ENCODE data around the gene LRRC32.

Gene LRRC32

GRCh38 chr11:76631566-76632308 lies 38.8 kb downstream of the LRRC32 start:
- Histone ChIP-seq H2AFZ (ENCODE audit: low read depth) (no peak overlapping the region), H3K27me3 (ENCODE audit: insufficient read depth, low read depth) (no peaks in the 10 kb centered on the region), H3K79me2 (ENCODE audit: insufficient read depth, low read depth) (no peaks in the 10 kb centered on the region), H3K36me3 (ENCODE audit: insufficient read depth) (no peaks in the 10 kb centered on the region), H3K9ac (no peak overlapping the region), H3K4me1 (ENCODE audit: low read depth, poor library complexity, severe bottlenecking) (peaks cover 35% of the 10 kb centered on the region), H3K27ac (no peak overlapping the region), H3K4me2 (no peak overlapping the region), H3K4me3 (IDR thresholded peaks at IDR 0.05; ENCODE audit: insufficient read depth, low read depth, low read length) (no peak overlapping the region), H4K20me1 (ENCODE audit: insufficient read depth) (no peaks in the 10 kb centered on the region; the same call in 1 of the 2 replicates)
- no peak for TF ChIP-seq CTCF (conservative IDR thresholded peaks at IDR 0.05; ENCODE audit: low read depth, low read length)

GRCh38 chr11:76630600-76631281 lies 39.8 kb downstream of the LRRC32 start:
- Histone ChIP-seq H3K79me2 (ENCODE audit: insufficient read depth, low read depth) (no peaks in the 10 kb centered on the region), H3K4me3 (IDR thresholded peaks at IDR 0.05; ENCODE audit: insufficient read depth, low read depth, low read length) (no peak overlapping the region), H2AFZ (ENCODE audit: low read depth) (no peak overlapping the region), H3K27ac (no peak overlapping the region), H3K27me3 (ENCODE audit: insufficient read depth, low read depth) (no peaks in the 10 kb centered on the region; the same call in 1 of the 2 replicates), H3K36me3 (ENCODE audit: insufficient read depth) (no peaks in the 10 kb centered on the region), H3K4me1 (ENCODE audit: low read depth, poor library complexity, severe bottlenecking) (peaks cover 45% of the 10 kb centered on the region), H3K4me2 (no peak overlapping the region), H3K9ac (no peak overlapping the region), H4K20me1 (ENCODE audit: insufficient read depth) (no peaks in the 10 kb centered on the region; the same call in 1 of the 2 replicates)
- no peak for TF ChIP-seq CTCF (conservative IDR thresholded peaks at IDR 0.05; ENCODE audit: low read depth, low read length)

GRCh38 chr11:76629853-76630599 lies 40.5 kb downstream of the LRRC32 start:
- Histone ChIP-seq H3K27ac (no peak overlapping the region), H2AFZ (ENCODE audit: low read depth) (no peak overlapping the region), H3K79me2 (ENCODE audit: insufficient read depth, low read depth) (no peaks in the 10 kb centered on the region), H4K20me1 (ENCODE audit: insufficient read depth) (no peaks in the 10 kb centered on the region; the same call in 1 of the 2 replicates), H3K4me3 (IDR thresholded peaks at IDR 0.05; ENCODE audit: insufficient read depth, low read depth, low read length) (no peak overlapping the region), H3K36me3 (ENCODE audit: insufficient read depth) (no peaks in the 10 kb centered on the region), H3K9ac (no peak overlapping the region), H3K27me3 (ENCODE audit: insufficient read depth, low read depth) (no peaks in the 10 kb centered on the region; the same call in 1 of the 2 replicates), H3K4me1 (ENCODE audit: low read depth, poor library complexity, severe bottlenecking) (peaks cover 48% of the 10 kb centered on the region), H3K4me2 (no peak overlapping the region)
- no peak for TF ChIP-seq CTCF (conservative IDR thresholded peaks at IDR 0.05; ENCODE audit: low read depth, low read length)

- Histone ChIP-seq H3K27me3 (ENCODE audit: insufficient read depth, low read depth) (no peaks in the 10 kb centered on the region; the same call in 1 of the 2 replicates), H2AFZ (ENCODE audit: low read depth) (no peak overlapping the region), H4K20me1 (ENCODE audit: insufficient read depth) (no peaks in the 10 kb centered on the region; the same call in 1 of the 2 replicates), H3K4me2 (no peak overlapping the region), H3K4me3 (IDR thresholded peaks at IDR 0.05; ENCODE audit: insufficient read depth, low read depth, low read length) (no peak overlapping the region), H3K9ac (no peak overlapping the region), H3K36me3 (ENCODE audit: insufficient read depth) (no peaks in the 10 kb centered on the region), H3K4me1 (ENCODE audit: low read depth, poor library complexity, severe bottlenecking) (peaks cover 48% of the 10 kb centered on the region), H3K27ac (no peak overlapping the region), H3K79me2 (ENCODE audit: insufficient read depth, low read depth) (no peaks in the 10 kb centered on the region)
- no peak for TF ChIP-seq CTCF (conservative IDR thresholded peaks at IDR 0.05; ENCODE audit: low read depth, low read length)
Observed at GRCh38 chr11:76629116-76629852, 41.3 kb downstream of the LRRC32 start.

All from KMS-11 (cell line).